UCSD-AML1 (cell line): ENCODE results near the gene CHRM5.

ENCODE experiments used
- DNase-seq: peaks from one replicate; lab custom pipeline; 2025; ENCODE audit not compliant: unreplicated experiment; lab: John Stamatoyannopoulos, UW

CHRM5 gene

DNA sequence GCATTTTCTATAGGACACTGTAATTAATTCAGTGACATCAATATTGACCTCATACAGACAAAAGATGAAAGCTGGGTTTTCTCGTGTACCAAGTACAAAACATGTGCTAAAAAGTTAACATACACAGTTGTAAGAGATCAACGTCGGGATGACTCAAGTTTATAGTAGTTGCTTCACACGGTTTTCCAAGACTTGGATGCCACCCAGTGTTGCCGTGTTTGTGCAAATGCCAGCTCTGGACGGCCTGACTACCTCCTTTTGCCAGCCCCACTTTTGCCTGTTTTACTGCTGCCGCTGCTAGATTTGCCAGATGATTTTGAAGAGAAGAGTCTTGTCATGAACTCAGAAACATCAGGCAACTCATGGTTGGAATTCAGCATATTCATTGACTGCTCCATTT lies 115.8 kb downstream of the CHRM5 start:
- DNase-seq, result no peak

DNA sequence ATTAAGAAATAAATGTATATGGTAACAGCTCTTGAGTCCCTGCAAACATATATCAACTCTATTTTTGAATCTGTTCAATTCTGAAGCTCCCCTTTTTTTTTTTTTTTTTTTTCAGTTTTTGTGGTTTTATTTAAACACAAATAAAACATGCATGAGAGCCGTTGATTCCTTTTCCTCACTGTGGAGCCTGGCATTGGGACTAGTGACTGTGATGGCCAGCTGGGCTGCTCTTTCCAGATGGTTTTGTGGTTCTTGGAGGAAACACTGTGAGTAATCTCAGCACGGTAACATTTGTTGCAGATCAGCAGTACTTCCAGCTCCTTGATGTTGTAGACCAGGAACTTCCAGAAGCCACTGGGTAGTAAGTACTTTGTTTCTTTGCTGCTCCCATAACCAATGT lies 117.4 kb downstream of the CHRM5 start:
- DNase-seq, result no peak

DNA sequence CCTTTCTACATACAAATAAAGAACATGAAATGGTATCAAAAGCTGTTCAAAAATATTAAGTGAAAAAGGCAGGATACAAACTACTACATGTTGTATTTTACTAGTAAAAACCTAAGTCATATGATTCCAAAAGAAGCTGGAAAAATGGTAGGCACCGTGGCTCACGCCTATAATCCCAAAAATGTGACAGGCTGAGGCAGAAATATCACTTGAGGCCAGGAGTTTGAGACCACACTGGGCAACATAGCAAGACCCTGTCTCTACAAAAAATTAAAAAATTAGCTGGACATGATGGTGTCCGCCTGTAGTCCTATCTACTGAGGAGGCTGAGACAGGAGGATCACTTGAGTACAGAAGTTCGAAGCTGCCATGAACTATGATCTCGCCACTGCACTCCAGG lies 131.6 kb downstream of the CHRM5 start:
- no peak for DNase-seq

DNA sequence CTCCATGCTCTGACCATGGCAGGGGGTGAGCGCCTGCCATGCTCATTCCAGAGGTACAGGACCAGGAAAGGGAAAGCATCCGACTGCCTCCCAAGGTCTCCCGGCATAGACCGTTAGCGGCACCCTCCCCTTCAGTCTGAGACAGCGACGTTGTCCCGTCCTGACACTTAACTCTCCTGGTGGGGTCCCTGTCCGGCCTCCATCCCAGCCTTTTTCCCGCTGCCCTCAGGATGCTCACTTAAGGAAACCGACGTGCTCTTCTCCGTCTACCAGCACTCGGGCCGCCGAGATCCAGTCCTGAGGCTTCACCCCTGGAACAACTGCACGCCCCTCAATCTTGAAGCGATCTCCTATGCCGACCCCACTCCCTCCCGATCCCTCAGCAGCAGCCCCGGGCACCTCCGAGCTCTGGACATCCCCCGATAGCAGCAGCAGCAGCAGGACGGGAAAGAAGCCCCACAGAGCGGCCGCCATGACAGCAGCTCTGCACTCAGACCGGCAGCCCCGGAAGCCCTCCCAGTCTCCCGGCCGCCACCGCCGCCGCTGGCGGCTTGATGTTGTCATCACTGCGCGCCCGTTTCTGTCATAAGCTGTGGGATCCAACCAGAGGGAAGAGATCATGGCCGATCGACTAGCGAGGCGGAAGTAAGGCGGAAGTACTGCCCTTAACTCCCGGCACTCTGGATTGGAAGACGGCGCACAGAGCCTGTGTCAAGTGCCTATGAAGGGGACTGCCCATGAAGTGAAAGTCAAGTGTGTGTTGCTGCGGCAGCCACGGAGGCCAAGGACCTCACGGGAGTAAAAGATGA lies 133.3 kb downstream of the CHRM5 start, which contains the start of the genes EMC7 and PGBD4:
TSS of gene EMC7 (minus strand) at position 497 of the 809 bp plus-strand sequence. CDS start at position 474, 23 bp downstream.
TSS of gene PGBD4 (plus strand) at position 718 of the 809 bp plus-strand sequence. CDS start 449 bp downstream, outside the sequence.
- DNase-seq, result peak; percentile 98

GRCh38 chr15:34102175-34102925 lies 134.1 kb downstream of the CHRM5 start:
- no peak for DNase-seq

- DNase-seq, result no peak
These were observed 138.1 kb downstream of the CHRM5 start for GRCh38 chr15:34106423-34106822.

GRCh38 chr15:34107315-34107714 lies 139.0 kb downstream of the CHRM5 start:
- DNase-seq, result no peak

- DNase-seq, result no peak
These were observed 141.7 kb downstream of the CHRM5 start for GRCh38 chr15:34109797-34110663.

DNA sequence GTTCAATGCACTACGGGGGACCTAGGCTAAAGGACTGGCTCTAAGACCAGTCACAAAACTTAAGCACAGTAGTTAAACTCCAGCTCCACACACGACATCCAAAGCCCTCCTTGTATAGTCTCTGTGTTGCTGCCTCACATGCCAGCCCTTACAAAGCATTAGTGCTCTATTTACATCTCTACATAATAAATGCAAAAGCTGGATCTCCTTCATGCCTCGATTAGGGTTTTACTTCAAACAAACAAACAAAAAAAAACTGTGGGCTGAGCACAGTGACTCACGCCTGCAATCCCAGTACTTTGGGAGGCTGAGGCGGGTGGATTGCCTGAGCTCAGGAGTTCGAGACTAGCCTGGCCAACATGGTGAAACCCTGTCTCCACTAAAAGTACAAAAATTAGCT lies 143.2 kb downstream of the CHRM5 start:
- DNase-seq, result no peak

DNA sequence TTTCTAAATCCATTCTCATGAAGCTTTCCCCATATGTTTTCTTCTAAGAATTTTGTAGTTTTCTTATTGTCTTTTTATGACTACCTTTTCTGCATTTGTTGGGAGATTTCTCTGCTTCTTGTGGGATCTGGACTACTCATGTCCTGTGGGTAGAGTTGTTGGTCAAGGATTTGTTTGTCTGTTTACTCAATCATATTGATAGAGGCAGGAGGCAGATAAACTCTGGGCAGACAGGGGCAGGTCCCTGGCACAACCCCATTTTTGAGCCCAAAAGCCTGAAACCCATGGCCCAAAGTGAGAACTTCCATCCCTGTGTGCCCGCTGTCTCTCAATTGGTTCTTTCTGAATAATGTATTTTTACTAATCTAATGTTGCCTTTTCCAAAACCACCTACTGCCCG lies 145.9 kb downstream of the CHRM5 start:
- no peak for DNase-seq

GRCh38 chr15:34114739-34115138 lies 146.4 kb downstream of the CHRM5 start:
- DNase-seq, result no peak

GRCh38 chr15:34116620-34117019 lies 148.3 kb downstream of the CHRM5 start:
- DNase-seq, result no peak
